Stimulated activated CD8-positive, alpha-beta memory T cell treated with anti-CD3 and anti-CD28 coated beads, Interleukin-7, amount 100 ng/mL, for 24 hours (primary cell): Measurements from ENCODE around the gene DDC.

Experiments used
- DNase-seq: peaks from one replicate; pipeline ENCODE4 v3.0.0-alpha.2; 2020; ENCODE audit warnings: low read depth

The DDC gene

GRCh38 chr7:50411332-50411731 is 153.9 kb downstream of the DDC start:
- no peak for DNase-seq

- no peak for DNase-seq
These were observed 155.1 kb downstream of the DDC start for GRCh38 chr7:50409856-50410745.
